WTC11 (cell line): ENCODE measurements around the gene NPB. TPM values are rescaled to one million over a fixed set of nuclear protein-coding genes. Genes with fewer than 3 reads are reported as not detected.

Source experiments
- ATAC-seq: fragments of 200-7000 bp; cut with Tn5 transposase; 2 replicates; pipeline ENCODE4 v1.10.0; 2021; ENCODE audit warnings: mild to moderate bottlenecking, moderate library complexity
- CTCF ChIA-PET: fragments of 300-600 bp; sonication (Branson Sonifier 250); formaldehyde crosslinking; loops from one replicate; lab custom pipeline; 2021; ENCODE audit warnings: antibody characterized with exemption; lab: Charles Lee
- POLR2A ChIA-PET: fragments of 350-600 bp; sonication (Branson Sonifier 250); formaldehyde crosslinking; loops from one replicate; lab custom pipeline; 2021; ENCODE audit warnings: antibody characterized with exemption; lab: Charles Lee
- DNase-seq: peaks from one replicate; pipeline ENCODE4 v3.0.0; 2021; ENCODE audit warnings: low spot score
- H3K27ac Mint-ChIP-seq: 2 replicates; pipeline ENCODE4 v1.8.0; 2021; ENCODE audit warnings: mixed read lengths
- H3K27me3 Mint-ChIP-seq: 2 replicates; pipeline ENCODE4 v1.8.0; 2021; ENCODE audit warnings: low read depth, mild to moderate bottlenecking, moderate library complexity, mixed read lengths
- H3K36me3 Mint-ChIP-seq: 2 replicates; pipeline ENCODE4 v1.8.0; 2021; ENCODE audit warnings: mixed read lengths
- H3K4me1 Mint-ChIP-seq: 2 replicates; pipeline ENCODE4 v1.8.0; 2022; ENCODE audit warnings: mixed read lengths
- H3K4me3 Mint-ChIP-seq: 2 replicates; pipeline ENCODE4 v1.8.0; 2021; ENCODE audit warnings: mild to moderate bottlenecking, moderate library complexity, mixed read lengths
- H3K9me3 Mint-ChIP-seq: 2 replicates; pipeline ENCODE4 v1.8.0; 2021; ENCODE audit warnings: mixed read lengths
- ESRRA ChIP-seq: sonication (generic); formaldehyde crosslinking; IDR thresholded peaks from 2 replicates; pipeline ENCODE4 v1.8.1; 2022; ENCODE audit warnings: mild to moderate bottlenecking, missing genetic modification reagents, borderline replicate concordance
- IRF2 ChIP-seq: sonication (generic); formaldehyde crosslinking; IDR thresholded peaks from 2 replicates; pipeline ENCODE4 v1.8.0; 2022; ENCODE audit warnings: low read depth, missing genetic modification reagents, borderline replicate concordance
- JAZF1 ChIP-seq: fragments of 250-450 bp; sonication (Bioruptor Pico); IDR thresholded peaks from 2 replicates; pipeline ENCODE4 v1.9.0; 2021; ENCODE audit warnings: moderate library complexity, mild to moderate bottlenecking, inconsistent platforms
- MYBL2 ChIP-seq: sonication (generic); formaldehyde crosslinking; IDR thresholded peaks from 2 replicates; pipeline ENCODE4 v1.8.1; 2023; ENCODE audit warnings: mild to moderate bottlenecking, moderate library complexity, missing genetic modification reagents
- NFYB ChIP-seq: sonication (generic); formaldehyde crosslinking; conservative IDR thresholded peaks from 2 replicates; pipeline ENCODE4 v1.8.0; 2022; ENCODE audit warnings: low read depth, missing genetic modification reagents
- OVOL2 ChIP-seq: fragments of 250-450 bp; sonication (Bioruptor Pico); IDR thresholded peaks from 2 replicates; pipeline ENCODE4 v1.9.0; 2021; ENCODE audit warnings: mild to moderate bottlenecking, borderline replicate concordance
- TEAD4 ChIP-seq: sonication (generic); formaldehyde crosslinking; IDR thresholded peaks from 2 replicates; pipeline ENCODE4 v1.8.0; 2022; ENCODE audit warnings: mild to moderate bottlenecking, missing genetic modification reagents
- ZNF121 ChIP-seq: sonication (generic); formaldehyde crosslinking; IDR thresholded peaks from 2 replicates; pipeline ENCODE4 v1.8.0; 2023; ENCODE audit warnings: missing genetic modification reagents
- ZNF232 ChIP-seq: sonication (generic); formaldehyde crosslinking; IDR thresholded peaks from 2 replicates; pipeline ENCODE4 v1.8.0; 2022; ENCODE audit warnings: mild to moderate bottlenecking, missing genetic modification reagents
- ZNF263 ChIP-seq: sonication (generic); formaldehyde crosslinking; IDR thresholded peaks from 2 replicates; pipeline ENCODE4 v1.8.1; 2022; ENCODE audit warnings: low read depth, mild to moderate bottlenecking, moderate library complexity, missing genetic modification reagents
- ZNF423 ChIP-seq: fragments of 250-450 bp; sonication (Bioruptor Pico); IDR thresholded peaks from 2 replicates; pipeline ENCODE4 v2.1.2; 2022; ENCODE audit warnings: mild to moderate bottlenecking, moderate library complexity
- total RNA-seq: library from RNA; stranded (reverse); gene quantifications from 3 replicates; pipeline ENCODE4 v1.2.3, GENCODE V29; 2021
- TF ChIP-seq, protein P1 (sequence below): fragments of 250-450 bp; sonication (Bioruptor Pico); IDR thresholded peaks from 2 replicates; pipeline ENCODE4 v1.9.0; 2021; ENCODE audit warnings: mild to moderate bottlenecking, borderline replicate concordance
- TF ChIP-seq, protein P2 (sequence below): sonication (generic); formaldehyde crosslinking; IDR thresholded peaks from 2 replicates; pipeline ENCODE4 v1.8.1; 2022; ENCODE audit warnings: missing genetic modification reagents, borderline replicate concordance
- TF ChIP-seq, protein P3 (sequence below): sonication (generic); formaldehyde crosslinking; conservative IDR thresholded peaks from 2 replicates; pipeline ENCODE4 v1.8.1; 2023; ENCODE audit warnings: mild to moderate bottlenecking, low read depth, missing genetic modification reagents, moderate library complexity
- TF ChIP-seq, protein P4 (sequence below): sonication (generic); formaldehyde crosslinking; IDR thresholded peaks from 2 replicates; pipeline ENCODE4 v1.8.1; 2023; ENCODE audit warnings: mild to moderate bottlenecking, moderate library complexity, missing genetic modification reagents
- TF ChIP-seq, protein P5 (sequence below): sonication (generic); formaldehyde crosslinking; IDR thresholded peaks from 2 replicates; pipeline ENCODE4 v1.8.1; 2022; ENCODE audit warnings: mild to moderate bottlenecking, moderate library complexity, missing genetic modification reagents
- TF ChIP-seq, protein P6 (sequence below): sonication (generic); formaldehyde crosslinking; IDR thresholded peaks from 2 replicates; pipeline ENCODE4 v1.8.0; 2023; ENCODE audit warnings: missing genetic modification reagents, mild to moderate bottlenecking, borderline replicate concordance

The NPB gene
- total RNA-seq, 1 experiment from 2014 or later = 1.9 TPM

DNA sequence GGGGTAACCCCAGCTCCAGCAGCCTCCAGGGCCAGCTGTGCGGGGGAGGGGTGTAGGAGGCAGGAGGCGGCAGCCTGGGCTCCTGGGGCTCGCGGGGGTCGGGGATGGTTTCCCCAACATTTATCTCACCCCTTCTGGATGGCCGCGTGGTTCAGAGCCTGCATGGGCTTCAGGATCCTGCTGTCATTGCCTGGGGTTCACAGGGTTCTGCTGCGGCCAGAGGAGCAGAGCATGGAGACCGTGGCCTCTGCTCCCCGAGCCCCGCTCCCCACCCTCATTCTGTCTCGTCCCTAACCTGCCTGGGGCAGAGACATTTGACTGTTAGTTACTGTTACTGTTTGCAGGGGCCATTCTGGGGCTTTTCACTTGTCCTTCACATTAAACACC is 40.1 kb downstream of the NPB start (continued):
- TF ChIP-seq, protein P1, sequence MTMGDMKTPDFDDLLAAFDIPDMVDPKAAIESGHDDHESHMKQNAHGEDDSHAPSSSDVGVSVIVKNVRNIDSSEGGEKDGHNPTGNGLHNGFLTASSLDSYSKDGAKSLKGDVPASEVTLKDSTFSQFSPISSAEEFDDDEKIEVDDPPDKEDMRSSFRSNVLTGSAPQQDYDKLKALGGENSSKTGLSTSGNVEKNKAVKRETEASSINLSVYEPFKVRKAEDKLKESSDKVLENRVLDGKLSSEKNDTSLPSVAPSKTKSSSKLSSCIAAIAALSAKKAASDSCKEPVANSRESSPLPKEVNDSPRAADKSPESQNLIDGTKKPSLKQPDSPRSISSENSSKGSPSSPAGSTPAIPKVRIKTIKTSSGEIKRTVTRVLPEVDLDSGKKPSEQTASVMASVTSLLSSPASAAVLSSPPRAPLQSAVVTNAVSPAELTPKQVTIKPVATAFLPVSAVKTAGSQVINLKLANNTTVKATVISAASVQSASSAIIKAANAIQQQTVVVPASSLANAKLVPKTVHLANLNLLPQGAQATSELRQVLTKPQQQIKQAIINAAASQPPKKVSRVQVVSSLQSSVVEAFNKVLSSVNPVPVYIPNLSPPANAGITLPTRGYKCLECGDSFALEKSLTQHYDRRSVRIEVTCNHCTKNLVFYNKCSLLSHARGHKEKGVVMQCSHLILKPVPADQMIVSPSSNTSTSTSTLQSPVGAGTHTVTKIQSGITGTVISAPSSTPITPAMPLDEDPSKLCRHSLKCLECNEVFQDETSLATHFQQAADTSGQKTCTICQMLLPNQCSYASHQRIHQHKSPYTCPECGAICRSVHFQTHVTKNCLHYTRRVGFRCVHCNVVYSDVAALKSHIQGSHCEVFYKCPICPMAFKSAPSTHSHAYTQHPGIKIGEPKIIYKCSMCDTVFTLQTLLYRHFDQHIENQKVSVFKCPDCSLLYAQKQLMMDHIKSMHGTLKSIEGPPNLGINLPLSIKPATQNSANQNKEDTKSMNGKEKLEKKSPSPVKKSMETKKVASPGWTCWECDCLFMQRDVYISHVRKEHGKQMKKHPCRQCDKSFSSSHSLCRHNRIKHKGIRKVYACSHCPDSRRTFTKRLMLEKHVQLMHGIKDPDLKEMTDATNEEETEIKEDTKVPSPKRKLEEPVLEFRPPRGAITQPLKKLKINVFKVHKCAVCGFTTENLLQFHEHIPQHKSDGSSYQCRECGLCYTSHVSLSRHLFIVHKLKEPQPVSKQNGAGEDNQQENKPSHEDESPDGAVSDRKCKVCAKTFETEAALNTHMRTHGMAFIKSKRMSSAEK (CRISPR knock-in tag) = no peak
- TF ChIP-seq ZNF423 (CRISPR knock-in tag) (no peak), NFYB (CRISPR knock-in tag) (no peak), JAZF1 (CRISPR knock-in tag) (no peak), TEAD4 (CRISPR knock-in tag) (no peak), ESRRA (CRISPR knock-in tag) (no peak), OVOL2 (CRISPR knock-in tag) (no peak), IRF2 (no peak)
- TF ChIP-seq, protein P2, sequence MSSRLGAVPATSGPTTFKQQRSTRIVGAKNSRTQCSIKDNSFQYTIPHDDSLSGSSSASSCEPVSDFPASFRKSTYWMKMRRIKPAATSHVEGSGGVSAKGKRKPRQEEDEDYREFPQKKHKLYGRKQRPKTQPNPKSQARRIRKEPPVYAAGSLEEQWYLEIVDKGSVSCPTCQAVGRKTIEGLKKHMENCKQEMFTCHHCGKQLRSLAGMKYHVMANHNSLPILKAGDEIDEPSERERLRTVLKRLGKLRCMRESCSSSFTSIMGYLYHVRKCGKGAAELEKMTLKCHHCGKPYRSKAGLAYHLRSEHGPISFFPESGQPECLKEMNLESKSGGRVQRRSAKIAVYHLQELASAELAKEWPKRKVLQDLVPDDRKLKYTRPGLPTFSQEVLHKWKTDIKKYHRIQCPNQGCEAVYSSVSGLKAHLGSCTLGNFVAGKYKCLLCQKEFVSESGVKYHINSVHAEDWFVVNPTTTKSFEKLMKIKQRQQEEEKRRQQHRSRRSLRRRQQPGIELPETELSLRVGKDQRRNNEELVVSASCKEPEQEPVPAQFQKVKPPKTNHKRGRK = no peak
- TF ChIP-seq, protein P3, sequence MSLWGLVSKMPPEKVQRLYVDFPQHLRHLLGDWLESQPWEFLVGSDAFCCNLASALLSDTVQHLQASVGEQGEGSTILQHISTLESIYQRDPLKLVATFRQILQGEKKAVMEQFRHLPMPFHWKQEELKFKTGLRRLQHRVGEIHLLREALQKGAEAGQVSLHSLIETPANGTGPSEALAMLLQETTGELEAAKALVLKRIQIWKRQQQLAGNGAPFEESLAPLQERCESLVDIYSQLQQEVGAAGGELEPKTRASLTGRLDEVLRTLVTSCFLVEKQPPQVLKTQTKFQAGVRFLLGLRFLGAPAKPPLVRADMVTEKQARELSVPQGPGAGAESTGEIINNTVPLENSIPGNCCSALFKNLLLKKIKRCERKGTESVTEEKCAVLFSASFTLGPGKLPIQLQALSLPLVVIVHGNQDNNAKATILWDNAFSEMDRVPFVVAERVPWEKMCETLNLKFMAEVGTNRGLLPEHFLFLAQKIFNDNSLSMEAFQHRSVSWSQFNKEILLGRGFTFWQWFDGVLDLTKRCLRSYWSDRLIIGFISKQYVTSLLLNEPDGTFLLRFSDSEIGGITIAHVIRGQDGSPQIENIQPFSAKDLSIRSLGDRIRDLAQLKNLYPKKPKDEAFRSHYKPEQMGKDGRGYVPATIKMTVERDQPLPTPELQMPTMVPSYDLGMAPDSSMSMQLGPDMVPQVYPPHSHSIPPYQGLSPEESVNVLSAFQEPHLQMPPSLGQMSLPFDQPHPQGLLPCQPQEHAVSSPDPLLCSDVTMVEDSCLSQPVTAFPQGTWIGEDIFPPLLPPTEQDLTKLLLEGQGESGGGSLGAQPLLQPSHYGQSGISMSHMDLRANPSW = no peak
- TF ChIP-seq, protein P4, sequence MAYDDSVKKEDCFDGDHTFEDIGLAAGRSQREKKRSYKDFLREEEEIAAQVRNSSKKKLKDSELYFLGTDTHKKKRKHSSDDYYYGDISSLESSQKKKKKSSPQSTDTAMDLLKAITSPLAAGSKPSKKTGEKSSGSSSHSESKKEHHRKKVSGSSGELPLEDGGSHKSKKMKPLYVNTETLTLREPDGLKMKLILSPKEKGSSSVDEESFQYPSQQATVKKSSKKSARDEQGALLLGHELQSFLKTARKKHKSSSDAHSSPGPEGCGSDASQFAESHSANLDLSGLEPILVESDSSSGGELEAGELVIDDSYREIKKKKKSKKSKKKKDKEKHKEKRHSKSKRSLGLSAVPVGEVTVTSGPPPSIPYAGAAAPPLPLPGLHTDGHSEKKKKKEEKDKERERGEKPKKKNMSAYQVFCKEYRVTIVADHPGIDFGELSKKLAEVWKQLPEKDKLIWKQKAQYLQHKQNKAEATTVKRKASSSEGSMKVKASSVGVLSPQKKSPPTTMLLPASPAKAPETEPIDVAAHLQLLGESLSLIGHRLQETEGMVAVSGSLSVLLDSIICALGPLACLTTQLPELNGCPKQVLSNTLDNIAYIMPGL (CRISPR knock-in tag) = no peak
- TF ChIP-seq, protein P5, sequence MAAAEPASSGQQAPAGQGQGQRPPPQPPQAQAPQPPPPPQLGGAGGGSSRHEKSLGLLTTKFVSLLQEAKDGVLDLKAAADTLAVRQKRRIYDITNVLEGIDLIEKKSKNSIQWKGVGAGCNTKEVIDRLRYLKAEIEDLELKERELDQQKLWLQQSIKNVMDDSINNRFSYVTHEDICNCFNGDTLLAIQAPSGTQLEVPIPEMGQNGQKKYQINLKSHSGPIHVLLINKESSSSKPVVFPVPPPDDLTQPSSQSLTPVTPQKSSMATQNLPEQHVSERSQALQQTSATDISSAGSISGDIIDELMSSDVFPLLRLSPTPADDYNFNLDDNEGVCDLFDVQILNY (CRISPR knock-in tag) = no peak

DNA sequence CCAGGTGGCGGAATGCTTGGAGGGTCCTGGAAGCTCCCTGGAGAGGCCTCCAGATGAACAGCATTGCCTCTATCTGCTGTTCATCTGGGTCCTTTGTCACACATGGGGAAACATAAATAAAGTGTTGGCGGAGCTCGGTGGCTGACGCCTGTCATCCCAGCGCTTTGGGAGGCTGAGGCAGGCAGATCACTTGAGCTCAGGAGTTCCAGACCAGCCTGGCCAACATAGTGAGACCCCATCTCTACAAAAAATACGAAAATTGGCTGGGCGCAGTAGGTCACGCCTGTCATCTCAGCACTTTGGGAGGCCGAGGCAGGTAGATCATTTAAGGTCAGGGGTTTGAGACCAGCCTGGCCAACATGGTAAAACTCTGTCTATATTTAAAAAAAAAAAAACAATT is 42.8 kb downstream of the NPB start:
- Mint-ChIP-seq H3K27ac (no peak overlapping the region), H3K9me3 (no peaks in the 10 kb centered on the region), H3K4me3 (no peak overlapping the region), H3K36me3 (no peaks in the 10 kb centered on the region)
- ChIA-PET CTCF (interaction anchor here (0.6 to 2.8 kb wide), 9 partner anchors 9 to 99 kb away, joined by 3 to 13 read pairs (median 4); partner anchors contain the start of gene DCXR), POLR2A (no interaction called here)
- no peak for ATAC-seq
- TF ChIP-seq, protein P6, sequence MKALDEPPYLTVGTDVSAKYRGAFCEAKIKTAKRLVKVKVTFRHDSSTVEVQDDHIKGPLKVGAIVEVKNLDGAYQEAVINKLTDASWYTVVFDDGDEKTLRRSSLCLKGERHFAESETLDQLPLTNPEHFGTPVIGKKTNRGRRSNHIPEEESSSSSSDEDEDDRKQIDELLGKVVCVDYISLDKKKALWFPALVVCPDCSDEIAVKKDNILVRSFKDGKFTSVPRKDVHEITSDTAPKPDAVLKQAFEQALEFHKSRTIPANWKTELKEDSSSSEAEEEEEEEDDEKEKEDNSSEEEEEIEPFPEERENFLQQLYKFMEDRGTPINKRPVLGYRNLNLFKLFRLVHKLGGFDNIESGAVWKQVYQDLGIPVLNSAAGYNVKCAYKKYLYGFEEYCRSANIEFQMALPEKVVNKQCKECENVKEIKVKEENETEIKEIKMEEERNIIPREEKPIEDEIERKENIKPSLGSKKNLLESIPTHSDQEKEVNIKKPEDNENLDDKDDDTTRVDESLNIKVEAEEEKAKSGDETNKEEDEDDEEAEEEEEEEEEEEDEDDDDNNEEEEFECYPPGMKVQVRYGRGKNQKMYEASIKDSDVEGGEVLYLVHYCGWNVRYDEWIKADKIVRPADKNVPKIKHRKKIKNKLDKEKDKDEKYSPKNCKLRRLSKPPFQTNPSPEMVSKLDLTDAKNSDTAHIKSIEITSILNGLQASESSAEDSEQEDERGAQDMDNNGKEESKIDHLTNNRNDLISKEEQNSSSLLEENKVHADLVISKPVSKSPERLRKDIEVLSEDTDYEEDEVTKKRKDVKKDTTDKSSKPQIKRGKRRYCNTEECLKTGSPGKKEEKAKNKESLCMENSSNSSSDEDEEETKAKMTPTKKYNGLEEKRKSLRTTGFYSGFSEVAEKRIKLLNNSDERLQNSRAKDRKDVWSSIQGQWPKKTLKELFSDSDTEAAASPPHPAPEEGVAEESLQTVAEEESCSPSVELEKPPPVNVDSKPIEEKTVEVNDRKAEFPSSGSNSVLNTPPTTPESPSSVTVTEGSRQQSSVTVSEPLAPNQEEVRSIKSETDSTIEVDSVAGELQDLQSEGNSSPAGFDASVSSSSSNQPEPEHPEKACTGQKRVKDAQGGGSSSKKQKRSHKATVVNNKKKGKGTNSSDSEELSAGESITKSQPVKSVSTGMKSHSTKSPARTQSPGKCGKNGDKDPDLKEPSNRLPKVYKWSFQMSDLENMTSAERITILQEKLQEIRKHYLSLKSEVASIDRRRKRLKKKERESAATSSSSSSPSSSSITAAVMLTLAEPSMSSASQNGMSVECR (CRISPR knock-in tag) = no peak
- TF ChIP-seq ZNF121 (CRISPR knock-in tag) (peak; percentile 68), MYBL2 (no peak), ZNF232 (CRISPR knock-in tag) (no peak), ZNF263 (CRISPR knock-in tag) (no peak)
- TF ChIP-seq, all 79 proteins: peak for 1
- H3K27me3 Mint-ChIP-seq = peaks cover 18% of the 10 kb centered on the region
- peaks cover 7% of the 10 kb centered on the region; the same call in 1 of the 2 replicates for H3K4me1 Mint-ChIP-seq
- DNase-seq = no peak
